Adrenal gland (tissue), 12 donors: Measurements from ENCODE around the gene MRPS34. TPM values are rescaled to one million over a fixed set of nuclear protein-coding genes. Genes with fewer than 3 reads are reported as not detected.

Source experiments
- DNase-seq, 7 donors: peaks; one replicate each; pipeline ENCODE4 v3.0.0-alpha.2; 2019 to 2020
- H3K27ac ChIP-seq, 5 donors: fragments of 200-600 bp; sonication (generic) in 4 of 5; 1 replicate in 3 of 5; 2 replicates in 2 of 5; pipeline versions ENCODE4 v1.5.1 to v1.8.0; 2016 to 2020; ENCODE audit warnings: mild to moderate bottlenecking in 1 of 5
- H3K27me3 ChIP-seq: fragments of 200-600 bp; 2 replicates; pipeline ENCODE4 v1.8.0; 2021
- H3K36me3 ChIP-seq, 2 donors: fragments of 200-600 bp; replicated peaks in 1 of 2; 1 replicate in 1 of 2; 2 replicates in 1 of 2; pipeline versions ENCODE4 v1.5.1 to v1.8.0; 2018 to 2022
- H3K4me1 ChIP-seq, 2 donors: fragments of 200-600 bp; replicated peaks in 1 of 2; 1 replicate in 1 of 2; 2 replicates in 1 of 2; pipeline versions ENCODE4 v1.5.1 to v1.8.0; 2018 to 2021
- H3K4me3 ChIP-seq, 4 donors: fragments of 200-600 bp; sonication (generic) in 3 of 4; one replicate each; pipeline ENCODE4 v1.5.1; 2016 to 2018
- H3K9me3 ChIP-seq, 3 donors: fragments of 200-600 bp; sonication (generic) in 1 of 3; replicated peaks in 1 of 3; 1 replicate in 2 of 3; 2 replicates in 1 of 3; pipeline versions ENCODE4 v1.5.1 to v1.8.0; 2016 to 2021
- POLR2A ChIP-seq, 2 donors: fragments of 450-650 bp; IDR thresholded peaks; one replicate each; pipeline ENCODE4 v1.6.1; 2017; ENCODE audit warnings: antibody characterized with exemption in 2 of 2, mild to moderate bottlenecking in 2 of 2, moderate library complexity in 1 of 2
- WGBS, 4 donors: extraction: QIAGEN DNeasy Blood & Tissue Kit in 2 of 4; methylation state at CpG; one replicate each; pipeline versions ENCODE4 v1.1.5 to v1.1.7; 2013 to 2017; 5-methylcytosine and 5-hydroxymethylcytosine counted together
- intact Hi-C, 2 donors: fragments of 100-400 bp; cut with DNase I; formaldehyde crosslinking; loops; one replicate each; pipeline versions ENCODE4 v1.14.1 to v1.15.0; 2022 to 2023
- polyA plus RNA-seq, 3 donors: library from polyadenylated mRNA; stranded (reverse); fragments of 200-250 nt in 2 of 3; fragments of 350-450 nt in 1 of 3; fragmentation: Illumina TruSeq in 1 of 3; extraction: RNeasy Lipid Tissue Mini Kit (QIAGEN cat#74804) in 1 of 3; gene quantifications; one replicate each; pipeline ENCODE4 v1.2.3, GENCODE V29; 2013 to 2014
- total RNA-seq, 9 donors: library from RNA; depleted of rRNA in 4 of 9; stranded (reverse); fragments of >200 nt in 4 of 9; fragments of 120-200 nt in 1 of 9; fragmentation: NEBNext Ultra II Directional in 1 of 9; extraction: Animal tissue kit (Norgen Biotek cat#: 25700) in 1 of 9; gene quantifications; one replicate each; pipeline versions ENCODE4 v1.1.0 to v1.2.4, GENCODE V29; 2013 to 2023
- TF ChIP-seq, protein P1 (sequence below), 6 experiments: fragments of 450-650 bp in 4 of 6; fragments of 200-600 bp in 2 of 6; sonication (generic) in 1 of 6; IDR thresholded peaks; 1 replicate in 5 of 6; 2 replicates in 1 of 6; pipeline versions ENCODE4 v1.5.1 to v1.8.0; 2016 to 2021; ENCODE audit warnings: antibody characterized with exemption in 6 of 6, mild to moderate bottlenecking in 2 of 6, moderate library complexity in 1 of 6
- donor health status: healthy with polysubstance abuse.
- donor health status: Bipolar disorder and iron deficiency.
- donor health status: DM: yes; HTN: yes; CAD: no.
- donor health status: DM: no; HTN: no; CAD: no.
- donor health status: DM: no; HTN: no; CAD: no.
- donor health status: DM: yes; HTN: yes; CAD: no.

Gene MRPS34
- total and polyA plus RNA-seq, 12 donors = 84.3 to 226 (median 141) TPM

DNA sequence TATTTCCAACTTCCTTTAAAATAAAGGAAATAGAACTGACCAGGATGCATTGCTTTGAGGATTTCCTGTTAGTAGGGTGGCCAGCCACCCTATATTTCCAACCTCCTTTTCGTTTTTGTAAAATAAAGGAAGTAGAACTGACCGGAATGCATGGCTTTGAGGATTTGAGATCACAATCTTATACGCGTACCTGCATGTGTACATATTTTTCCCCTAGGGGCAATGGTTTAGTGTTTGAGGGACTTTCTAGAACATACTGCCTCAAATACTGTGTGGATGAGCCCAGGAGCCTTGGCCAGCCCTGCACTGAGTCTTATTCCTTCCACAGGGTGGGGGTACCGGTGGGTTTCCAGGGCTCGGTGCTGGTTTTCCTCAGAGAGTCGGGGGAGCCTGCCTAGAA, 41.3 kb downstream of the MRPS34 start:
- 70 to 92% (median 72%) methylated on average over 6 to 7 of the region's 7 CpGs for WGBS, 4 donors
- DNase-seq = no peak
- peaks cover 0 to 51% of the 10 kb centered on the region in 2 donors for H3K36me3 ChIP-seq
- no peaks in the 10 kb centered on the region for H3K4me1 ChIP-seq
- H3K4me3 ChIP-seq = no peak overlapping the region
- no peaks in the 10 kb centered on the region for H3K9me3 ChIP-seq
- TF ChIP-seq, protein P1, sequence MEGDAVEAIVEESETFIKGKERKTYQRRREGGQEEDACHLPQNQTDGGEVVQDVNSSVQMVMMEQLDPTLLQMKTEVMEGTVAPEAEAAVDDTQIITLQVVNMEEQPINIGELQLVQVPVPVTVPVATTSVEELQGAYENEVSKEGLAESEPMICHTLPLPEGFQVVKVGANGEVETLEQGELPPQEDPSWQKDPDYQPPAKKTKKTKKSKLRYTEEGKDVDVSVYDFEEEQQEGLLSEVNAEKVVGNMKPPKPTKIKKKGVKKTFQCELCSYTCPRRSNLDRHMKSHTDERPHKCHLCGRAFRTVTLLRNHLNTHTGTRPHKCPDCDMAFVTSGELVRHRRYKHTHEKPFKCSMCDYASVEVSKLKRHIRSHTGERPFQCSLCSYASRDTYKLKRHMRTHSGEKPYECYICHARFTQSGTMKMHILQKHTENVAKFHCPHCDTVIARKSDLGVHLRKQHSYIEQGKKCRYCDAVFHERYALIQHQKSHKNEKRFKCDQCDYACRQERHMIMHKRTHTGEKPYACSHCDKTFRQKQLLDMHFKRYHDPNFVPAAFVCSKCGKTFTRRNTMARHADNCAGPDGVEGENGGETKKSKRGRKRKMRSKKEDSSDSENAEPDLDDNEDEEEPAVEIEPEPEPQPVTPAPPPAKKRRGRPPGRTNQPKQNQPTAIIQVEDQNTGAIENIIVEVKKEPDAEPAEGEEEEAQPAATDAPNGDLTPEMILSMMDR (IDR thresholded peaks at IDR 0.05) = no peak
- no peak for TF ChIP-seq POLR2A (IDR thresholded peaks at IDR 0.05)
- H3K27ac ChIP-seq = peak overlapping the region in 1 of 5 donors; percentile 10
- intact Hi-C loops = no loop called here
- no peaks in the 10 kb centered on the region for H3K27me3 ChIP-seq

DNA sequence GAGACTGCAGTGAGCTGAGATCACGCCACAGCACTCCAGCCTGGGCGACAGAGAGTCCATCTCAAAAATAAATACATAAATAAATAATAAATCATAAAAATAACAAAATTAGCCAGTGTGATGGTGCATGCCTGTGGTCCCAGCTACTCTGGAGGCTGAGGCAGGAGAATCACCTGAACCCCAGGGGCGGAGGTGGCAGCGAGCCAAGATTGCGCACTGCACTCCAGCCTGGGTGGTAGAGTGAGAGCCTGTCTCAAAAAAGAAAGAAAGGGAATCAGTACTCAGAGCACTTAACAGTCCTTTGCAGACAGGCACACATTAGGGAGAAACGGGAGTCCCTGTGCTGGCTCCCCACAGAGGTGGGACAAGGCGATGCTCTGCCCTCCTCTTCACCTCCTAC, 41.9 kb downstream of the MRPS34 start:
- 85 to 93% (median 90%) methylated on average over 7 of the region's 7 CpGs for WGBS, 4 donors
- DNase-seq = no peak
- H3K27me3 ChIP-seq = no peaks in the 10 kb centered on the region
- no peak overlapping the region for H3K4me3 ChIP-seq
- intact Hi-C loops = no loop called here
- no peaks in the 10 kb centered on the region for H3K9me3 ChIP-seq
- H3K4me1 ChIP-seq = no peaks in the 10 kb centered on the region
- H3K27ac ChIP-seq = no peak overlapping the region
- peaks cover 0 to 56% of the 10 kb centered on the region in 2 donors for H3K36me3 ChIP-seq
- TF ChIP-seq, protein P1 (IDR thresholded peaks at IDR 0.05) = no peak
- TF ChIP-seq POLR2A (IDR thresholded peaks at IDR 0.05) = no peak

DNA sequence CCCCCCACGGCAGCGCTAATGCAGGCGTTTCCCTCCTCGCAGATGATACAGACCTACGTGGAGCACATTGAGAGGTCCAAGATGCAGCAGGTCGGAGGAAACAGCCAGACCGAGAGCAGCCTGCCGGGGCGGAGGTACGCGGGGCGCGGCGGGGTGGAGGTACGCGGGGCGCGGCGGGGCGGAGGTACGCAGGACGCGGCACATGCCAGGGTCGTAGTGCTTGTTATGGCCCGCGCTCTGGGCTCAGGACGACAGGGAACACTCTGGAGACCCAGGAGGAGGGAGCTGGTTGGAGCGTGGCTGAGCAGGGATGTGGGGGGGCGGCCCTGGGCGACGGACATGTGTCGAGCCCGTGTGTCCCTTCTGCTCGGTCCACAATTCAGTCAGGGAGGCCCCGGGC, 43.5 kb downstream of the MRPS34 start:
- Histone ChIP-seq H3K9me3 (no peaks in the 10 kb centered on the region), H3K4me3 (no peak overlapping the region), H3K36me3 (peaks cover 0 to 62% of the 10 kb centered on the region in 2 donors), H3K27me3 (no peaks in the 10 kb centered on the region), H3K4me1 (no peaks in the 10 kb centered on the region), H3K27ac (peak overlapping the region in 1 of 5 donors; percentile 40)
- intact Hi-C loops = no loop called here
- DNase-seq = no peak
- no peak for TF ChIP-seq POLR2A (IDR thresholded peaks at IDR 0.05)
- TF ChIP-seq, protein P1 (IDR thresholded peaks at IDR 0.05) = no peak
- 92% methylated on average over 33 to 35 of the region's 35 CpGs for WGBS, 4 donors

DNA sequence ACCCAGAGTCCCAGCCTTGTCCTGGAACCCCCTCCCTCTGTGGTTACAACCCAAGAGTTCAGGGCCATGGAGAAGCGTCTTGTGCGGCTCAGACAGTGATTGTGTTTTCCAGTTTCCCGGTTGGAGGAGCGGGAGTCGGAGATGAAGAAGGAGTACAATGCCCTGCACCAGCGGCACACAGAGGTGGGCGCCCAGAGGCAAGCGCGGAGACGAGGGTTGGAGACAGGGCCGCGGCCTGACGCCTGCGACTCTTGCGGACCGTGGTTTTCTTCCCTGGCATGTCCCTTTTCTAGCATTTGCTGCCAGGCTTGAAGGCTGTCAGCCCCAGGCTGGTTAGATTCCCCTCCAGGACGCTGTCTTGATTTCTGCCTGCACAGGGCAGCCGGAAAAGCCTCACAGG, 43.9 kb downstream of the MRPS34 start:
- no peaks in the 10 kb centered on the region for H3K4me1 ChIP-seq
- peaks cover 0 to 62% of the 10 kb centered on the region in 2 donors for H3K36me3 ChIP-seq
- no peak overlapping the region for H3K4me3 ChIP-seq
- DNase-seq = no peak
- TF ChIP-seq POLR2A (IDR thresholded peaks at IDR 0.05) = no peak
- TF ChIP-seq, protein P1 (IDR thresholded peaks at IDR 0.05) = no peak
- no peaks in the 10 kb centered on the region for H3K9me3 ChIP-seq
- H3K27ac ChIP-seq = peak overlapping the region in 1 of 5 donors; percentile 40
- no peaks in the 10 kb centered on the region for H3K27me3 ChIP-seq
- intact Hi-C loops = no loop called here
- 75 to 93% (median 80%) methylated on average over 18 of the region's 18 CpGs for WGBS, 4 donors
